SK-N-MC (cell line): Measurements from ENCODE around the gene TAF4.

Source experiments
- EZH2 ChIP-seq: fragments of 200-600 bp; sonication (generic); IDR thresholded peaks from one replicate; pipeline ENCODE4 v1.6.1; 2017; ENCODE audit warnings: antibody characterized with exemption
- POLR2AphosphoS5 ChIP-seq: IDR thresholded peaks from 2 replicates; pipeline ENCODE4 v1.6.1; 2012; ENCODE audit warnings: mild to moderate bottlenecking, low read depth, low read length, borderline replicate concordance

DNA sequence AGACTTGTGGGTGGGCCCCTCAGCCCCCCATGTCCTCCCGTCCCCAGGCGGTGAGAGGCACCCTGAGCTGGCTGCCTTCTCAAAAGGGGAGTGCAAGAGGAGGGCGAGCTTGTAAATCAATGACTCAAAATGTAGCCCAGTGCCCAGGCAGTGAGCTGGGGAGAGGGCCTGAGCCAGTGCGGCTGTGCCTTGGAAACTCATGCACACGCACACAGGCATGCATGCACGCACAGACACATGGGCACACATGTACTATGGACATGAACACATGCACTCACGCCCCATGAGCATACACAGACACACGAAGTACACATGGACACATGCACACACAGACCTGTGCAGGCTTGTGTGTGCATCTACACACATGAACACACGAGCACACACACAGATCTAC lies 133.5 kb downstream of the TAF4 start:
- TF ChIP-seq EZH2 (no peak), POLR2AphosphoS5 (no peak)
